ENCODE data around the gene PLGRKT.
A peak's percentile ranks its signal among the peaks of the same experiment; 100 is the strongest.
"Not testable (repeated sequence)": the region's sequence is repeated elsewhere in the genome, so short reads cannot be mapped to it uniquely, and the experiment has no call there.

Gene PLGRKT

GRCh38 chr9:5435912-5436311 lies 1.8 kb downstream of the PLGRKT start:
- H3K4me3 Mint-ChIP-seq, result no peak overlapping the region
- no peak overlapping the region for H3K27ac Mint-ChIP-seq (ENCODE audit: low read depth)
- peaks cover 39% of the 10 kb centered on the region for H3K4me1 Mint-ChIP-seq
- H3K27me3 Mint-ChIP-seq, result no peaks in the 10 kb centered on the region
- H3K36me3 Mint-ChIP-seq (ENCODE audit: insufficient read depth), result peaks cover 17% of the 10 kb centered on the region
- DNase-seq (ENCODE audit: low spot score in 2 of 2), result no peak
- ATAC-seq (replicated peaks; ENCODE audit: extremely low read depth, poor library complexity, severe bottlenecking), result no peak
- H3K9me3 Mint-ChIP-seq, result no peaks in the 10 kb centered on the region

GRCh38 chr9:5433841-5434810 lies 3.6 kb downstream of the PLGRKT start:
- H3K4me3 Mint-ChIP-seq; ATAC-seq (replicated peaks; ENCODE audit: extremely low read depth, poor library complexity, severe bottlenecking); H3K27me3 Mint-ChIP-seq; H3K9me3 Mint-ChIP-seq; DNase-seq (ENCODE audit: low spot score in 2 of 2); H3K27ac Mint-ChIP-seq (ENCODE audit: low read depth): not testable (repeated sequence)
- peaks cover 39% of the 10 kb centered on the region for H3K4me1 Mint-ChIP-seq
- H3K36me3 Mint-ChIP-seq (ENCODE audit: insufficient read depth), result peaks cover 20% of the 10 kb centered on the region

- Mint-ChIP-seq H3K4me1 (peaks cover 32% of the 10 kb centered on the region), H3K36me3 (ENCODE audit: insufficient read depth) (peaks cover 21% of the 10 kb centered on the region)
- H3K4me3 Mint-ChIP-seq; H3K9me3 Mint-ChIP-seq; H3K27me3 Mint-ChIP-seq; ATAC-seq (replicated peaks; ENCODE audit: extremely low read depth, poor library complexity, severe bottlenecking); H3K27ac Mint-ChIP-seq (ENCODE audit: low read depth); DNase-seq (ENCODE audit: low spot score in 2 of 2): not testable (repeated sequence)
Observed at GRCh38 chr9:5433328-5433727, 4.4 kb downstream of the PLGRKT start.

- not testable (repeated sequence) for H3K27ac Mint-ChIP-seq (ENCODE audit: low read depth); DNase-seq (ENCODE audit: low spot score in 2 of 2); ATAC-seq (replicated peaks; ENCODE audit: extremely low read depth, poor library complexity, severe bottlenecking); H3K27me3 Mint-ChIP-seq; H3K9me3 Mint-ChIP-seq; H3K4me3 Mint-ChIP-seq
- Mint-ChIP-seq H3K4me1 (peaks cover 27% of the 10 kb centered on the region), H3K36me3 (ENCODE audit: insufficient read depth) (peaks cover 20% of the 10 kb centered on the region)
Observed at GRCh38 chr9:5432890-5433289, 4.8 kb downstream of the PLGRKT start.

GRCh38 chr9:5430912-5431311 lies 6.8 kb downstream of the PLGRKT start:
- H3K27ac Mint-ChIP-seq (ENCODE audit: low read depth), result no peak overlapping the region
- peaks cover 11% of the 10 kb centered on the region for H3K36me3 Mint-ChIP-seq (ENCODE audit: insufficient read depth)
- no peak for ATAC-seq (replicated peaks; ENCODE audit: extremely low read depth, poor library complexity, severe bottlenecking)

GRCh38 chr9:5429873-5430564 lies 7.7 kb downstream of the PLGRKT start:
- H3K27ac Mint-ChIP-seq (ENCODE audit: low read depth), result no peak overlapping the region
- ATAC-seq (replicated peaks; ENCODE audit: extremely low read depth, poor library complexity, severe bottlenecking), result no peak
- no peaks in the 10 kb centered on the region for H3K9me3 Mint-ChIP-seq
- no peak overlapping the region for H3K4me3 Mint-ChIP-seq
- H3K4me1 Mint-ChIP-seq, result peaks cover 2% of the 10 kb centered on the region
- no peaks in the 10 kb centered on the region for H3K27me3 Mint-ChIP-seq
- H3K36me3 Mint-ChIP-seq (ENCODE audit: insufficient read depth), result peaks cover 9% of the 10 kb centered on the region
- no peak for DNase-seq (ENCODE audit: low spot score in 2 of 2)

More at GRCh38 chr9:5430912-5431311, 6.8 kb downstream of the PLGRKT start:
- Mint-ChIP-seq H3K9me3 (no peaks in the 10 kb centered on the region), H3K27me3 (no peaks in the 10 kb centered on the region), H3K4me3 (no peak overlapping the region), H3K4me1 (peaks cover 8% of the 10 kb centered on the region)
- no peak for DNase-seq (ENCODE audit: low spot score in 2 of 2)

- Mint-ChIP-seq H3K4me3 (no peak overlapping the region), H3K4me1 (no peaks in the 10 kb centered on the region), H3K9me3 (no peaks in the 10 kb centered on the region), H3K36me3 (ENCODE audit: insufficient read depth) (peaks cover 9% of the 10 kb centered on the region), H3K27ac (ENCODE audit: low read depth) (peak overlapping the region; percentile 10), H3K27me3 (no peaks in the 10 kb centered on the region)
- ATAC-seq (replicated peaks; ENCODE audit: extremely low read depth, poor library complexity, severe bottlenecking), result no peak
- no peak for DNase-seq (ENCODE audit: low spot score in 2 of 2)
Observed at GRCh38 chr9:5428794-5429528, 8.8 kb downstream of the PLGRKT start.

GRCh38 chr9:5428172-5428571 lies 9.6 kb downstream of the PLGRKT start:
- no peak overlapping the region for H3K4me3 Mint-ChIP-seq
- H3K27me3 Mint-ChIP-seq, result no peaks in the 10 kb centered on the region
- H3K27ac Mint-ChIP-seq (ENCODE audit: low read depth), result no peak overlapping the region
- no peak for ATAC-seq (replicated peaks; ENCODE audit: extremely low read depth, poor library complexity, severe bottlenecking)
- DNase-seq (ENCODE audit: low spot score in 2 of 2), result no peak
- no peaks in the 10 kb centered on the region for H3K9me3 Mint-ChIP-seq
- no peaks in the 10 kb centered on the region for H3K4me1 Mint-ChIP-seq
- peaks cover 9% of the 10 kb centered on the region for H3K36me3 Mint-ChIP-seq (ENCODE audit: insufficient read depth)

GRCh38 chr9:5427005-5427404 lies 10.7 kb downstream of the PLGRKT start:
- Mint-ChIP-seq H3K36me3 (ENCODE audit: insufficient read depth) (peaks cover 7% of the 10 kb centered on the region), H3K4me3 (no peak overlapping the region), H3K9me3 (no peaks in the 10 kb centered on the region), H3K27me3 (no peaks in the 10 kb centered on the region), H3K4me1 (no peaks in the 10 kb centered on the region), H3K27ac (ENCODE audit: low read depth) (no peak overlapping the region)
- ATAC-seq (replicated peaks; ENCODE audit: extremely low read depth, poor library complexity, severe bottlenecking) (no peak), DNase-seq (ENCODE audit: low spot score in 2 of 2) (no peak)

- H3K36me3 Mint-ChIP-seq (ENCODE audit: insufficient read depth), result peaks cover 2% of the 10 kb centered on the region
- no peak for DNase-seq (ENCODE audit: low spot score in 2 of 2)
- peak; percentile 28 for ATAC-seq (replicated peaks; ENCODE audit: extremely low read depth, poor library complexity, severe bottlenecking)
- no peak overlapping the region for H3K4me3 Mint-ChIP-seq
- H3K4me1 Mint-ChIP-seq, result peaks cover 2% of the 10 kb centered on the region
- H3K27me3 Mint-ChIP-seq, result no peaks in the 10 kb centered on the region
- no peak overlapping the region for H3K27ac Mint-ChIP-seq (ENCODE audit: low read depth)
- H3K9me3 Mint-ChIP-seq, result no peaks in the 10 kb centered on the region
Observed at GRCh38 chr9:5425006-5425628, 12.6 kb downstream of the PLGRKT start.

- H3K36me3 Mint-ChIP-seq (ENCODE audit: insufficient read depth), result peaks cover 3% of the 10 kb centered on the region
- no peaks in the 10 kb centered on the region for H3K9me3 Mint-ChIP-seq
- no peak overlapping the region for H3K27ac Mint-ChIP-seq (ENCODE audit: low read depth)
- H3K4me3 Mint-ChIP-seq, result no peak overlapping the region
- H3K27me3 Mint-ChIP-seq, result no peaks in the 10 kb centered on the region
- ATAC-seq (replicated peaks; ENCODE audit: extremely low read depth, poor library complexity, severe bottlenecking) (no peak), DNase-seq (ENCODE audit: low spot score in 2 of 2) (no peak)
- H3K4me1 Mint-ChIP-seq, result peaks cover 6% of the 10 kb centered on the region
Observed at GRCh38 chr9:5422276-5422675, 15.4 kb downstream of the PLGRKT start.

GRCh38 chr9:5421163-5421562 lies 16.6 kb downstream of the PLGRKT start:
- H3K4me3 Mint-ChIP-seq, result no peak overlapping the region
- DNase-seq (ENCODE audit: low spot score in 2 of 2) (no peak), ATAC-seq (replicated peaks; ENCODE audit: extremely low read depth, poor library complexity, severe bottlenecking) (no peak)
- H3K9me3 Mint-ChIP-seq, result no peaks in the 10 kb centered on the region
- no peaks in the 10 kb centered on the region for H3K27me3 Mint-ChIP-seq
- peaks cover 3% of the 10 kb centered on the region for H3K36me3 Mint-ChIP-seq (ENCODE audit: insufficient read depth)
- no peak overlapping the region for H3K27ac Mint-ChIP-seq (ENCODE audit: low read depth)
- peaks cover 6% of the 10 kb centered on the region for H3K4me1 Mint-ChIP-seq

All from central memory CD8-positive, alpha-beta T cell (primary cell).